Glutamatergic neuron (in vitro differentiated cells): ENCODE data around the gene NPC2. TPM values are rescaled to one million over a fixed set of nuclear protein-coding genes. Genes with fewer than 3 reads are reported as not detected.

ENCODE experiments used
- DNase-seq: peaks from one replicate; pipeline ENCODE4 v3.0.0; 2022
- H3K27ac Mint-ChIP-seq: one replicate; pipeline ENCODE4 v1.8.0; 2020; ENCODE audit warnings: mild to moderate bottlenecking, mixed read lengths, inconsistent platforms; ENCODE audit not compliant: unreplicated experiment
- H3K27me3 Mint-ChIP-seq: one replicate; pipeline ENCODE4 v1.8.0; 2020; ENCODE audit warnings: mild to moderate bottlenecking, moderate library complexity, mixed read lengths, inconsistent platforms; ENCODE audit not compliant: unreplicated experiment
- H3K36me3 Mint-ChIP-seq: one replicate; pipeline ENCODE4 v1.8.0; 2020; ENCODE audit warnings: mild to moderate bottlenecking, mixed read lengths, inconsistent platforms; ENCODE audit not compliant: unreplicated experiment
- H3K4me1 Mint-ChIP-seq: one replicate; pipeline ENCODE4 v1.8.0; 2020; ENCODE audit warnings: mild to moderate bottlenecking, low read depth, mixed read lengths, inconsistent platforms; ENCODE audit not compliant: unreplicated experiment
- H3K4me3 Mint-ChIP-seq: one replicate; pipeline ENCODE4 v1.8.0; 2020; ENCODE audit warnings: mild to moderate bottlenecking, mixed read lengths, inconsistent platforms; ENCODE audit not compliant: unreplicated experiment
- H3K9me3 Mint-ChIP-seq: one replicate; pipeline ENCODE4 v1.8.0; 2020; ENCODE audit warnings: mild to moderate bottlenecking, moderate library complexity, mixed read lengths, inconsistent platforms; ENCODE audit not compliant: unreplicated experiment
- total RNA-seq: library from RNA; stranded (reverse); fragmentation: NEBNext Ultra II Directional; extraction: Animal tissue kit (Norgen Biotek cat#: 25700); gene quantifications from one replicate; pipeline ENCODE4 v1.2.1, GENCODE V29; 2021; ENCODE audit not compliant: unreplicated experiment
- TF ChIP-seq, protein P1 (sequence below): fragments of 200-600 bp; sonication (generic); IDR thresholded peaks from one replicate; pipeline ENCODE4 v1.5.0; 2021; ENCODE audit not compliant: partially characterized antibody, unreplicated experiment

NPC2 gene
- total RNA-seq, 1 donor from 2014 or later, result 17.6 TPM

- H3K36me3 Mint-ChIP-seq, result no peaks in the 10 kb centered on the region
- H3K27me3 Mint-ChIP-seq, result peaks cover 14% of the 10 kb centered on the region
- H3K4me3 Mint-ChIP-seq, result no peak overlapping the region
- no peak overlapping the region for H3K27ac Mint-ChIP-seq
- TF ChIP-seq, protein P1, sequence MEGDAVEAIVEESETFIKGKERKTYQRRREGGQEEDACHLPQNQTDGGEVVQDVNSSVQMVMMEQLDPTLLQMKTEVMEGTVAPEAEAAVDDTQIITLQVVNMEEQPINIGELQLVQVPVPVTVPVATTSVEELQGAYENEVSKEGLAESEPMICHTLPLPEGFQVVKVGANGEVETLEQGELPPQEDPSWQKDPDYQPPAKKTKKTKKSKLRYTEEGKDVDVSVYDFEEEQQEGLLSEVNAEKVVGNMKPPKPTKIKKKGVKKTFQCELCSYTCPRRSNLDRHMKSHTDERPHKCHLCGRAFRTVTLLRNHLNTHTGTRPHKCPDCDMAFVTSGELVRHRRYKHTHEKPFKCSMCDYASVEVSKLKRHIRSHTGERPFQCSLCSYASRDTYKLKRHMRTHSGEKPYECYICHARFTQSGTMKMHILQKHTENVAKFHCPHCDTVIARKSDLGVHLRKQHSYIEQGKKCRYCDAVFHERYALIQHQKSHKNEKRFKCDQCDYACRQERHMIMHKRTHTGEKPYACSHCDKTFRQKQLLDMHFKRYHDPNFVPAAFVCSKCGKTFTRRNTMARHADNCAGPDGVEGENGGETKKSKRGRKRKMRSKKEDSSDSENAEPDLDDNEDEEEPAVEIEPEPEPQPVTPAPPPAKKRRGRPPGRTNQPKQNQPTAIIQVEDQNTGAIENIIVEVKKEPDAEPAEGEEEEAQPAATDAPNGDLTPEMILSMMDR, result no peak
- no peaks in the 10 kb centered on the region for H3K9me3 Mint-ChIP-seq
- no peaks in the 10 kb centered on the region for H3K4me1 Mint-ChIP-seq
- no peak for DNase-seq
Measured at GRCh38 chr14:74526854-74527585, 33.9 kb upstream of the NPC2 start.

- Mint-ChIP-seq H3K36me3 (no peaks in the 10 kb centered on the region), H3K4me1 (no peaks in the 10 kb centered on the region), H3K27me3 (peaks cover 12% of the 10 kb centered on the region), H3K9me3 (peaks cover 2% of the 10 kb centered on the region), H3K4me3 (no peak overlapping the region), H3K27ac (no peak overlapping the region)
- no peak for DNase-seq
- TF ChIP-seq, protein P1, result no peak
Measured at GRCh38 chr14:74525361-74525851, 32.3 kb upstream of the NPC2 start.

DNA sequence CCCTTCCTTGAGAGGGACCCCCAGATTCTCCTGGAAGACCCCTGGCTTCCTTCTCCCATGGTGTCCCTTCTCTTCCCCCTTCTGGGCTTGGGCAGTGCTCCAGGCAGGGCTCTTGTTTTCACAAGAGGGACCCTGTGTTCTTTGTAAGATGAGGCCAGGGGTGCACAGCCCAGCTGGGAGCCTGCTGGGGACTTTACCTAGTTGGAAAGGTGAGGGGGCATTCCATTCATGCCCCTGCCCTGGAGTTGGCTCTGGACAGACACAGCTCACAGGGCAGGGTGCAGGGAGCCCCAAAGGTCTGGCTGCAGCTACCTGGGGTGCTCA is 31.7 kb upstream of the NPC2 start:
- Mint-ChIP-seq H3K4me3 (no peak overlapping the region), H3K4me1 (no peaks in the 10 kb centered on the region), H3K9me3 (peaks cover 2% of the 10 kb centered on the region), H3K27ac (no peak overlapping the region), H3K27me3 (peaks cover 12% of the 10 kb centered on the region), H3K36me3 (no peaks in the 10 kb centered on the region)
- no peak for DNase-seq
- TF ChIP-seq, protein P1, result no peak

DNA sequence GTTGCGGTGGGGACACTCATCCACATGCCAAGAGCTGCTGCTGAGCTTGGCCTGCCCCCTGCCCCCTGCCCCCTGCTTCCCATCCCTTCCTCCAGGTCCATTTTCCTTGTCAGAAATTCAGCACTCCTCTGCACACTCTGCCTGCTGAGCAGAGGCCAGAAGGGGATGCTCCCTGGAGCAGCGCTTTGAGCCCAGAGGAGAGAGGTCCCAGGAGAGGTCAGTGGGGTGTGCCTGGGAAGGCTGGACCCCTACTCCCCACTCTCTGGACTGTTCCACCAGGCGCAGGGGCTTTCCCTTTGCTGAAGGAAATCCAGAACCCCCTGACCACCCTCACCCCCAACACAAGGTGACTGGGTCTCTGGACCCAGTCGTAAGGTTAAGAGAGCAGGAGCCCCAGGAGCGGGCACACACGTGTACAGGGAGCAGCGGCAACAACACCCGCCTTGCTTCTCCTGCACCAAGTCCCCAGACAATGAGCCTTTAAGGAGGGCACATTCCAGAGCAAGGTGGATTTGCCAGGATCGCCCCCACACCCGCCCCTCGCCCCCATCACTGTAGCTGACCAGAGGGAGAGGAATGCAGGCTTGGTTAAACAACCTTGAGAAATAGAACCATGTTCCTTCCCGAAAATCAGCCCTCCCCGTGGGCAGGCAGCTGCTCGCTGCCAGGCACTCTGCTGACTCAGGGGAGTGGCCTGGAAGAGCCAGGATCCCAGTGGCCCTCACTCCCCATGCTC is 31.1 kb upstream of the NPC2 start:
- Mint-ChIP-seq H3K27ac (no peak overlapping the region), H3K9me3 (peaks cover 2% of the 10 kb centered on the region), H3K27me3 (peaks cover 12% of the 10 kb centered on the region), H3K4me1 (no peaks in the 10 kb centered on the region), H3K36me3 (no peaks in the 10 kb centered on the region), H3K4me3 (no peak overlapping the region)
- TF ChIP-seq, protein P1, result no peak
- no peak for DNase-seq

DNA sequence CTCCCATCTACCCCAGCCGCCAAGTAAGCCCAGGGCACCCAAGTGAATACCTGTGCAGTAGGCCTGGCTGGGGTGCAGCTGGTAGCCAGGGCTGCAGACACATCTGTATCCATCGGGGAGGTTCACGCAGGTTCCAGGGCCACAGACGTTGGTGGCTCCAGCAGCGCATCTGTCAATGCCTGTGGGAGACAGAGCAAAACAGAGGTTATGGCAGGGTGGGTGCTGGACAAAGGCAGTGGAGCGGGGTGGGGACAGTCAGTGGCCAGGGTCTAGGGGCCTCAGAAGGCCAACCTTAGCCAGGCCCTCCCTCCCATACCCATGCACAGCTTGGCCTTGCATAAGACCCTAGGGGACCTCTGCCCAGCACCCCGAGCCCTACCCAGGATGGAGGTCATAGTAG is 29.6 kb upstream of the NPC2 start:
- H3K27ac Mint-ChIP-seq, result no peak overlapping the region
- no peaks in the 10 kb centered on the region for H3K4me1 Mint-ChIP-seq
- no peaks in the 10 kb centered on the region for H3K36me3 Mint-ChIP-seq
- peaks cover 12% of the 10 kb centered on the region for H3K27me3 Mint-ChIP-seq
- H3K9me3 Mint-ChIP-seq, result peaks cover 2% of the 10 kb centered on the region
- no peak overlapping the region for H3K4me3 Mint-ChIP-seq
- TF ChIP-seq, protein P1, result no peak
- no peak for DNase-seq
